ENCODE measurements around the gene ABHD1. TPM values are rescaled to one million over a fixed set of nuclear protein-coding genes. Genes with fewer than 3 reads are reported as not detected.

ABHD1 gene
- total RNA-seq, 2 donors from 2014 or later: 0.33 TPM; not detected in 1

GRCh38 chr2:27130396-27130795 lies 6.8 kb downstream of the ABHD1 start:
- ATAC-seq: no peak
- intact Hi-C loops (cut with DNase I): no loop called here
- peaks cover 5 to 16% of the 10 kb centered on the region in 2 donors for H3K36me3 ChIP-seq (replicated peaks in 1 of 2; ENCODE audit: insufficient read depth in 1 of 2, low read depth in 2 of 2)
- WGBS, 2 donors: 90% methylated on average over 10 of the region's 10 CpGs
- H3K4me1 ChIP-seq: peaks cover 20% of the 10 kb centered on the region
- TF ChIP-seq CTCF (IDR thresholded peaks at IDR 0.05) (no peak), POLR2A (IDR thresholded peaks at IDR 0.05) (no peak)
- no peak overlapping the region for H3K4me3 ChIP-seq
- no peaks in the 10 kb centered on the region for H3K9me3 ChIP-seq
- no peak overlapping the region for H3K27ac ChIP-seq
- H3K27me3 ChIP-seq: no peaks in the 10 kb centered on the region
- no peak for DNase-seq

- TF ChIP-seq CTCF (IDR thresholded peaks at IDR 0.05): no peak
- TF ChIP-seq POLR2A (IDR thresholded peaks at IDR 0.05): no peak
- Histone ChIP-seq H3K4me3 (no peak overlapping the region), H3K27ac (no peak overlapping the region), H3K9me3 (no peaks in the 10 kb centered on the region), H3K27me3 (no peaks in the 10 kb centered on the region), H3K4me1 (peaks cover 20% of the 10 kb centered on the region), H3K36me3 (replicated peaks in 1 of 2; ENCODE audit: insufficient read depth in 1 of 2, low read depth in 2 of 2) (peaks cover 5 to 16% of the 10 kb centered on the region in 2 donors)
- ATAC-seq (no peak), DNase-seq (no peak)
- WGBS, 2 donors: 85% methylated on average over 5 to 11 of the region's 11 CpGs
- intact Hi-C loops (cut with DNase I): no loop called here
Measured at GRCh38 chr2:27131429-27131828, 7.8 kb downstream of the ABHD1 start.

GRCh38 chr2:27133195-27133875 lies 9.7 kb downstream of the ABHD1 start:
- intact Hi-C loops (cut with DNase I): no loop called here
- no peak for TF ChIP-seq CTCF (IDR thresholded peaks at IDR 0.05)
- TF ChIP-seq POLR2A (IDR thresholded peaks at IDR 0.05): no peak
- H3K36me3 ChIP-seq (replicated peaks in 1 of 2; ENCODE audit: insufficient read depth in 1 of 2, low read depth in 2 of 2): peaks cover 5 to 16% of the 10 kb centered on the region in 2 donors
- WGBS, 2 donors: 23 to 25% methylated on average over 14 of the region's 14 CpGs
- H3K4me1 ChIP-seq: peaks cover 20% of the 10 kb centered on the region
- DNase-seq (peak in 3 of 4 donors; percentile 16 to 50 (median 42)), ATAC-seq (no peak)
- no peaks in the 10 kb centered on the region for H3K27me3 ChIP-seq
- peak overlapping the region in 1 of 4 donors; percentile 78 for H3K27ac ChIP-seq
- H3K9me3 ChIP-seq: no peaks in the 10 kb centered on the region
- H3K4me3 ChIP-seq: peak overlapping the region; percentile 89 to 95

- peak within 1 kb of the TSS; percentile 64 to 89 (median 80) for H3K27ac ChIP-seq
- peak; percentile 98 for ATAC-seq
- DNase-seq: peak; percentile 98 to 99 (median 98)
- no peaks in the 10 kb centered on the region for H3K9me3 ChIP-seq
- peaks cover 5 to 16% of the 10 kb centered on the region in 2 donors for H3K36me3 ChIP-seq (replicated peaks in 1 of 2; ENCODE audit: insufficient read depth in 1 of 2, low read depth in 2 of 2)
- H3K4me1 ChIP-seq: peaks cover 20% of the 10 kb centered on the region
- 0% methylated on average over 8 to 66 of the region's 86 CpGs for WGBS, 2 donors
- intact Hi-C loops (cut with DNase I): no loop called here
- TF ChIP-seq POLR2A (IDR thresholded peaks at IDR 0.05) (peak; percentile 58 to 84 (median 81)), CTCF (IDR thresholded peaks at IDR 0.05) (no peak)
- H3K27me3 ChIP-seq: no peaks in the 10 kb centered on the region
- H3K4me3 ChIP-seq: peak within 1 kb of the TSS; percentile 89 to 95
Measured at GRCh38 chr2:27133905-27134780, 10.5 kb downstream of the ABHD1 start, which contains the start of gene PREB. PREB (minus strand) TSS chr2:27134636; CDS start chr2:27134421, 215 bp downstream.

Data from body of pancreas (tissue), 4 donors.